HG03354 (cell line): Measurements from ENCODE around the gene DLST.

ENCODE experiments used
- ATAC-seq: cut with Tn5 transposase; IDR thresholded peaks from one replicate; pipeline ENCODE4 v1.9.1; 2021; ENCODE audit warnings: mild to moderate bottlenecking; ENCODE audit not compliant: unreplicated experiment, poor library complexity, severe bottlenecking

The DLST gene

DNA sequence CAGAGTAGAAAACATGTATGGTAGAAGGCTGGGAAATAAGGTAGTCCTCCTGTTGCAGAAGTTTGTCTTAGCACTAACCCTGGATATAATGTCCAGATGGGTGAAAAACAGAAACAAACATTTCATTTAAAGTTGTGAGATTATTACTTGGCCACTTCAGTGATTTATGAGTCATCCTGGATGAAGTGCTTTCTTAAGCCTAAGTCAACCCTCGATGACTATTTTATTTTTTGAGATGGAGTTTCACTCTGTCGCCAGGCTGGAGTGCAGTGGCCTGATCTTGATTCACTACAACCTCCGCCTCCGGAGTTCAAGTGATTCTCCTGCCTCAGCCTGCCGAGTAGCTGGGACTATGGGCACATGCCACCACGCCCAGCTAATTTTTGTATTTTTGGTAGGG, 10.2 kb downstream of the DLST start:
- ATAC-seq: no peak

DNA sequence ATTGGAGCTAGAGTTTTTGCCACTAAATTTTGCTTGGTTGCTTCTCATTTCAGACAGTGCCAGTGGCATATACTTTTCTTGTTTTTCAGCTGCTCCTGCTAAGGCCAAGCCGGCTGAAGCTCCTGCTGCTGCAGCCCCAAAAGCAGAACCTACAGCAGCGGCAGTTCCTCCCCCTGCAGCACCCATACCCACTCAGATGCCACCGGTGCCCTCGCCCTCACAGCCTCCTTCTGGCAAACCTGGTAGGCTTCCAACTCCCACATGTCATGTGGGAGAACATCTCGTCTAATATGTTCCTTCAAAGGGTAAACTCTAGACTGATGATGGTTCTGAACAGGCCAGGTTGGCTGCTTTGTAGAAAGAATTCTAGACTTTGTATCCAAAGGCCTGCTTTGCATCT, 11.0 kb downstream of the DLST start:
- no peak for ATAC-seq

- peak; percentile 77 for ATAC-seq
Observed at GRCh38 chr14:74893614-74894091, 11.9 kb downstream of the DLST start.

GRCh38 chr14:74896400-74896799, 14.7 kb downstream of the DLST start:
- ATAC-seq: no peak

GRCh38 chr14:74897642-74898041, 15.9 kb downstream of the DLST start:
- ATAC-seq: no peak

DNA sequence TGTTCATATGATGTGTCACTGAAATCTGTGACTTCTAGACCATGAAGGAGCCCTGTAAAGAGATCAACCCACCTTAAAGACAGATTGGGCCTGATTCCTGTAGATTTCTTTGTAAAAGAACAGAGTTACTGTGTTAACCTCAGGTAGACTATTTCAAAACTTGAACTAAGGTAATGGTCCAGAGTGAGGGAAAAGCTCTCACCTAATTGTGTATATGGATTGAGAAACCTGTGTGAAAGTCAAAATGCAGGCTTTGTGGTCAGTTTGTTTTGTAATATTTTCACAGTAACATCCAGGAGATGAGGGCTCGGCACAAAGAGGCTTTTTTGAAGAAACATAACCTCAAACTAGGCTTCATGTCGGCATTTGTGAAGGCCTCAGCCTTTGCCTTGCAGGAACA, 16.4 kb downstream of the DLST start:
- ATAC-seq: no peak

- ATAC-seq: no peak
Observed at GRCh38 chr14:74898694-74899093, 17.0 kb downstream of the DLST start.

DNA sequence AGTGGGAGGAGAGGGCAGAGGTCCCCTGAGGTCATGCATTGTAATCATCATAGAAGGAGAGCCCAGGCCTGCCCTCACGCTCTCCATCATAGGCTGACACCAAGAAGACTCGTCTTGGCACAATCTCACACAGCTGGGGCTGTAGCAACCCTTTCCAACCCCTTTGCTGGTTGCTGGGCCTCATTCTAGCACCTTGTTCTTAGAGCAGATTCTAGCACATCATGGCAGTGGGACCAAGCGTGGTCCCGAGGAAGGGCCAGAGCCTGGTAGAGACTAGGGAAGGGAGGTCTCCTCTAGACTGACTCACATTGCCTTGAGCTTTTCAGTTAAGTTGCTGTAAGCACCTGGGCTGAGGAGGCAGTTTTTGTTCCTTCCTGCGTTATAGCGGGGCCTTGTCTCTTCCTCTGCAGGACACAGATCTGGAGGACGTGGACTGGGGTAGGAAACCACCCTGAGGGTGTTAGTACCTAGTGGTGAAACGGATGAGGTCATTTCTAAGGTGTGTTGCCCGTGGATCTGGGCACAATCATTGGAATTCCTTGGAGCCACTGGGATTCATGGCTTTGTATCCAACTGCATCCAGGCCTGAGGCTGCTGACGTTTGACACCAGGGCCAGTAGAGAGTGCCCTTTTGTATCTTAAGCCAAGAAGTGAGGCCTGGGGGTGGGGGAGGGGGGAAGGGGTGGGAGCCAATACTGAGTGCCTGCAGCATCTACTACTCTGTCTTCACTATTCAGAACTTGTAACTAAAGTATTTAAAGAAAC, 21.4 kb downstream of the DLST start:
- no peak for ATAC-seq

DNA sequence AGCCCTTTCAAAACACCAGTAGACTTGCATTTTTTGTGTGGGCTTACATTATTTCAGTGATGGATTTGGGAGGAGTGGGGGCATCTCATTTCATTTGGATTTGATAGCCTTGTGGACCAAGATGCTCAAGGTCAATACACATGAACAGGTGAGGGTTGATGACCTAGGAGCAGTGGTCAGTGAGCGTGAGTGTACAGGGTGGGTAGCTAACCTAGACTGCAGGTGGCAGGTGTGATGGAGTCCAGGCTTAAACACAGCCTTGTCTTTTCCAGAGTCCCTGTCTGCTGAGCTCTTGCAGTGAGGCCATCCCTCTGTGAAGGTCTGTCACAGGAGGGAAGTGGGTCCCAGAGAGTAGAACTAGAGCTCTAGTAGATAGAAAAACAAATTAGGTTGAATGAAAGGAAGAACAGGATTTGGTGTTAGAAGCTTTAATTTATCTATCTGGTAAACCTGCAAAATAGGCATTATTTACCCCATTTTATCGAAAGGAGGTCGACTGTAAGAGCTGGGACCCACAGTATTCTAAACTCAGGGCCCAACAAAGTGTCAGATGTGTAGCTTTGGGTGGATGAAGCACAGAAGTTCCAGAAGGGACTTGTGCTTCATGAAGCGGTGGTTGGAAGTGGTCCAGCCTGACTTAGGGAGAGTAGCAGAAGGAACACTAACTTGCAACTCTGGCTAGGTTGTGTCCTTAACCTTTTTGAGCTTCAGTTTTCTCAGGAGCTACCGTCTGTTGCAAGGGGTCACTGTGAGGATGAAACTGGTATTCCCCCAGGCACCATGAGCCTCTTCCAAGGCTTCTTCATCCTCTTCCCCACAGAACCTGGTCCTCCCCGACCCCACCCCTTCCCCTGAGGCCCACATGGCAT, 23.2 kb downstream of the DLST start:
- ATAC-seq: no peak

DNA sequence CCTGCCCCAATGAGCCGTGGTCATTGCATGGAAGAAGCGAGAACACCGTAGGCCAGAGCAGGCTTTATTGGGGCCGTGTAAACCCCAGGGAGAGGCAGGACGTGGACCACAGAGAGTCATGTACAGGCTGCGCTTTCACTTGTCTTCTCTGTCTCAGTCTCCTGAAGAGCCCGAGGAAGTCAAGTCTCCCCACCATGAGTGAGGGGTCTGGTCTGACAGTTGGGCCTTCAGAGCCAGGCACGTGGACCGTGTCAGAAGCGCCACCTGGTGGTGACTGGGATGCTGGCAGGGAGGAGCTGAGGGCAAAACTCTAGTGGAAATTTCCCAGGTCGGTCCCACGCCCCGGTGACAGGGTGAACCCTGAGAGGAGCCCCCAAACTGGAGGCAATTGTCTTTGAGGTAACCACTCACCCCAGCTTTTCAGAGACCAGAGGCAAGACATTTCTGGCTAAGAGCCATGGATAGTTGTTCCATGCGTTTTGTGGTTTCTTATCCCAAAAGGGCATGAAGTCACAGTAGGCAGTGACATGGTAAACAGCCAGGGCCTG, 24.0 kb downstream of the DLST start:
- no peak for ATAC-seq

DNA sequence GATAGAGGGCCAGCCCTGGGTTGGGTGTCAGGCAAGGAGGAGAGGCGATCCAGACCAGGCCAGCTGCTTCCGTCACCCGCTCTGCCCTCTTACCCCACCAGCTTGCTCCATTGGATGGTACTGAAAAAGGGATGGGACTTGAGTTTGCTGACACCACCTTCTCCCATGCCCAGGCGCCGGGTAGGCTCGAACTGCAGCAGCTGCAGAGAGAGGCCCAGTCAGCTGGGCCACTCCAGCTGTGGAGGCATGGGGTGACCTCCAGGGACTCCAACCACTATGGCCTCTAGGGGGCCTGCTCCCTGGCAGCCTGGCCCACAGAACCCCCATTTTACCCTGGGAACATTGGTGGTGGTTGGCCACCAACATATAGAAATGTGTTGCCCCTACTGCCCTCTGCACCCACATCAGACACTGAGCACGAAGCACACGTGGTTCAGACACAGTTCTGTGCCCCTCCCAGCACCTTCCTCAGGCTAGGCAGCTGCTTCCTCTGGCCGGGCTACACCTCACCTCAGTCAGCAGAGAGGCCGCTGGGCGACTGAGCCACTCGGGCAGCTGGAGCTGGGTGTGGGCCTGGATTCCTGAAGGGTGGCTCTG, 25.3 kb downstream of the DLST start:
- no peak for ATAC-seq

DNA sequence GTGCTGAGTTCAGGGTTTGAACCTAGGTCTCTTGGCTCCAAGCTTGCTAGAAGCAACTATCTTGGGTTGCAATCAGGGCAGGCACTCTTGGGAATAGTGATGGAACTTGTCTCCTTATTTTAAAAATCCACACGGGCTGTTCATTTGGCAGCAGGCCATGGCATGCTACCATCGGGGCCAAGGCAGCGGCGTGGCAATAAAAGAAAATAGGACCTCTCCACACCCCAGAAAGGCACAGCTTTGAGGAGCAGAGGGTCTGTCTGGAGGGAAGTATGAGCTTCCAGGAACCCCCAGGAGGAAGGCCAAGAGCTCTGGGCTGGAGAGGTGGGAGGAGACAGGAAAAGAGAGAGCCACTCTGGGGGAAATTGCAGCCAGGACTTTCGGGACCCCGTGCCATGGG, 26.0 kb downstream of the DLST start:
- no peak for ATAC-seq

GRCh38 chr14:74908861-74909341, 27.2 kb downstream of the DLST start:
- ATAC-seq: no peak

DNA sequence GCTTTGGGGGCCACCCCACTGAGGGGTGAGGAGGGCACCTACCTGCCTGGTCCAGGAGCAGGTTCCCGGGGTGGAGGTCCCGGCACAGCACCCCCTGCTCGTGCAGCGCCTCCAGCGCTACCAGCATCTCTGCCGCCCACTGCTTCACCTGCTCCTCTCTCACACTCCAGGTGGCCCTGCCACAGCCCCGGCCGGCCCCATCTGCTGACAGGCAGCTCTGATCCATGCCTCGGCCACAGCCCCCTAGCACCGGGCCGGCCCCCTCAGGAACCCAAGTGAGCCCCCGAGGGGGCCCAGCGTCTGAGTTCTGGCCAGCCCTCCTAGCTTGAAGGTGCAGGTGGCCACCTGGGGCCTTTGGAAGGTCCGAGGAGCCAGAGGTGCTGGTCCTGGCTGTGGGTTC, 27.8 kb downstream of the DLST start:
- no peak for ATAC-seq

- no peak for ATAC-seq
Observed at GRCh38 chr14:74909911-74910310, 28.2 kb downstream of the DLST start.

- ATAC-seq: no peak
Observed at GRCh38 chr14:74910556-74910955, 28.8 kb downstream of the DLST start.

DNA sequence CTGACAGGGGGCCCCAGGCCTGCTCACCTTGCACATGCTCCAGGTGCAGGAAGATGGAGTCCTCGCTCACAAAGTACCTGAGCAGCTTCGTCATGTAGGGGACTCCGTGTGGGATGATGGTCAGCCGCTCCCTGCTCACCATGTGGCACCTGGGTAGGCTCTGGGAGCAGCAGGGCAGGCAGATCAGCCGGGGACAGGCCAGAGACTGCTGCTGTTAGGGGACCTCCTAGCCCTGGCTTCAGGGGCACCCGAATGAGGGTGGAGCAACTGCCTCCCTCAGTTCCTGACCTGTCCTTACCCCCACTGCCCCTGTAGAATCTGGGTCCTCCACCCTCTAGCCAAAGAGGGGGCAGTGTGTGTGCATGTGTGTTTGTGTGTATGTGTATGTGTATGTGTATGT, 29.5 kb downstream of the DLST start:
- no peak for ATAC-seq

DNA sequence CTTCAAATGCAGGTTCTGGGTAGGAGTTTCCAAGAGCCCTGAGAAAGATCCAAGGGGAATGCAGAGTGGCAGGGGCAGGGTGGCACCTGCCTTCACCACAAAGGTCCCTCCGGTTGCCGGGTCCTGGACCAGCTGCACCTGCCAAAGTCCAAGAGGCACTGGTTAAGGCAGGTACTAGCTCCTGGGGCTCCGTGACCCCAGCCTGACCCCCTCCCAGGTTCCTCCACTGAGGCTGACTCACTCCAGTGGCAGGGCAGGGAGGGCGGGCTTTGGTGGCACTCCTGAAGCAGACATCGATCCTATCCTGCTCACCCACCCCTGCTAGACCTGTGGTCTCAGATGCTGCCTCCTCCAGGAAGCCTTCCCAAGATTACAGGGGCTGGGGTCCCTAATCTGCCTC, 30.0 kb downstream of the DLST start:
- no peak for ATAC-seq

DNA sequence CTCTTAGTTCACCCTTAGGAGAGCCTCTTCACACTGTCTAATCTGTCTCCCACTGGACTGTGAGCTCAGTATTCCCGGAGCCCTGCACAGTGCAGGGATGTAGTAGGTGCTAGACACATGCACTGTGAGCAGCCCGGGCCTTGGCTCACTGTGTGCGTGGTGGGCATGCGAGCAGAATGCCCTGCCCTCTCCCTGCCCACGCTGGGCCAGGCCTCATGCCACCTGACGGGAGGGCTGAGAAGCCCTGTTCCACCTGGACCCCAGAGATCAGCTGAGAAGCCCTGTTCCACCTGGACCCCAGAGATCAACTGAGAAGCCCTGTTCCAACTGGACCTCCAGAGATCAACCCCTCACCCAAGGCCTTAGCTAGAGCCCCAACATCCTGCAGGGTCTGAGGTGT, 30.4 kb downstream of the DLST start:
- no peak for ATAC-seq

DNA sequence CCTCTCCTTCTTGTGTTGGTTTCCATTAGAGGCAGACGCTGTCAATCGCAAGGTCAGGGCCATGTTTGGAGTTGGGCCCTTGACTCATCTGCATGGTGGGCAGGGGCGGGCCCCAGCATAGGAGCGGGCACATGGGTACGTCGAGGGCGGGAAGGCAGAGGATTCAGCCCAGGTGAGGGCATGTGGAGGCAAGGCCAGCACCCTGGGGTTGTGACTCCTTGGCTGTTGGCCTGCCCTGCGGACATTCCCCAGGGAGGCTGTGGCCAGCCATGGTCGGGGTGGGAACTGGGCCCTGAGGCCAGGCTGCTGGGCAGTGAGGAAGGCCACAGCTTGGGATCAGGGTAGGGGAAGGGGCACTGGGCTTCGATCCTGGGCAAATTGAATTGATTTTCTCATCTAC, 31.1 kb downstream of the DLST start:
- ATAC-seq: no peak
